HepG2 (cell line): ENCODE measurements around the gene HYAL2. TPM values are rescaled to one million over a fixed set of nuclear protein-coding genes. Genes with fewer than 3 reads are reported as not detected.

Source experiments
- ELF3 ChIP-seq: IDR thresholded peaks from 2 replicates; pipeline ENCODE4 v1.6.1; 2016; ENCODE audit warnings: missing genetic modification reagents, missing compliant biosample characterization
- FOXJ3 ChIP-seq: sonication (generic); formaldehyde crosslinking; IDR thresholded peaks from 2 replicates; pipeline ENCODE4 v1.4.0; 2020; ENCODE audit warnings: missing genetic modification reagents, mild to moderate bottlenecking, borderline replicate concordance
- HOXA9 ChIP-seq: sonication (generic); formaldehyde crosslinking; IDR thresholded peaks from 2 replicates; pipeline ENCODE4 v1.8.1; 2022; ENCODE audit warnings: missing genetic modification reagents, mild to moderate bottlenecking, moderate library complexity, borderline replicate concordance
- MTA3 ChIP-seq: sonication (generic); formaldehyde crosslinking; IDR thresholded peaks from 2 replicates; pipeline ENCODE4 v1.4.0; 2020; ENCODE audit warnings: missing genetic modification reagents
- MTF1 ChIP-seq: sonication (generic); formaldehyde crosslinking; IDR thresholded peaks from 2 replicates; pipeline ENCODE4 v1.5.0; 2020; ENCODE audit warnings: missing genetic modification reagents
- NFKBIZ ChIP-seq: IDR thresholded peaks from 2 replicates; pipeline ENCODE4 v1.6.1; 2018; ENCODE audit warnings: missing genetic modification reagents, missing compliant biosample characterization
- PHF21A ChIP-seq: sonication (generic); formaldehyde crosslinking; IDR thresholded peaks from 2 replicates; pipeline ENCODE4 v1.5.0; 2020; ENCODE audit warnings: mild to moderate bottlenecking, missing genetic modification reagents
- RAD21 ChIP-seq: fragments of 450-650 bp; formaldehyde crosslinking; IDR thresholded peaks from 2 replicates; pipeline ENCODE4 v1.5.0; 2020; ENCODE audit warnings: mild to moderate bottlenecking
- ZC3H4 ChIP-seq: sonication (generic); formaldehyde crosslinking; IDR thresholded peaks from 2 replicates; pipeline ENCODE4 v1.4.0; 2020; ENCODE audit warnings: missing genetic modification reagents, borderline replicate concordance
- ZMYM2 ChIP-seq: sonication (generic); formaldehyde crosslinking; IDR thresholded peaks from 2 replicates; pipeline ENCODE4 v1.8.0; 2022; ENCODE audit warnings: mild to moderate bottlenecking, missing genetic modification reagents
- ZNF24 ChIP-seq: fragments of 450-650 bp; IDR thresholded peaks from 2 replicates; pipeline ENCODE4 v1.6.1; 2017; ENCODE audit warnings: antibody characterized with exemption, mild to moderate bottlenecking
- ZNF335 ChIP-seq: sonication (generic); formaldehyde crosslinking; IDR thresholded peaks from 2 replicates; pipeline ENCODE4 v1.4.0; 2020; ENCODE audit warnings: missing genetic modification reagents
- ZNF501 ChIP-seq: sonication (generic); formaldehyde crosslinking; IDR thresholded peaks from 2 replicates; pipeline ENCODE4 v1.5.1; 2020; ENCODE audit warnings: mild to moderate bottlenecking, moderate library complexity, missing genetic modification reagents
- ZNF550 ChIP-seq: sonication (generic); formaldehyde crosslinking; IDR thresholded peaks from 2 replicates; pipeline ENCODE4 v1.4.0; 2020; ENCODE audit warnings: mild to moderate bottlenecking, missing genetic modification reagents, borderline replicate concordance
- ZNF572 ChIP-seq: sonication (generic); formaldehyde crosslinking; IDR thresholded peaks from 2 replicates; pipeline ENCODE4 v1.5.1; 2020; ENCODE audit warnings: mild to moderate bottlenecking, missing genetic modification reagents
- polyA plus RNA-seq, 8 experiments: library from polyadenylated mRNA; depleted of rRNA in 3 of 8; stranded (reverse) in 7 of 8; unstranded in 1 of 8; fragments of >200 nt; fragmentation: Illumina TruSeq in 4 of 8; extraction: Trizol in 4 of 8; gene quantifications; 2 replicates each; pipeline versions ENCODE4 v1.2.1 to v1.2.3, GENCODE V29; 2011 to 2016; ENCODE audit warnings: low read depth in 4 of 8, missing spikeins in 1 of 8, mixed read lengths in 1 of 8; ENCODE audit not compliant: insufficient read depth in 1 of 8
- total RNA-seq, 5 experiments: library from RNA; depleted of rRNA; stranded (reverse); fragments of >200 nt; fragmentation: Illumina TruSeq; extraction: Trizol; gene quantifications; 2 replicates each; pipeline ENCODE4 v1.2.3, GENCODE V29; 2016; ENCODE audit warnings: low read depth in 1 of 5
- TF ChIP-seq, protein P1 (sequence below): sonication (generic); formaldehyde crosslinking; IDR thresholded peaks from 2 replicates; pipeline ENCODE4 v1.4.0; 2020; ENCODE audit warnings: missing genetic modification reagents, mild to moderate bottlenecking, borderline replicate concordance
- TF ChIP-seq, protein P2 (sequence below): sonication (generic); formaldehyde crosslinking; IDR thresholded peaks from 2 replicates; pipeline ENCODE4 v1.8.0; 2022; ENCODE audit warnings: missing genetic modification reagents, low read depth, mild to moderate bottlenecking, borderline replicate concordance
- TF ChIP-seq, protein P3 (sequence below): sonication (generic); formaldehyde crosslinking; IDR thresholded peaks from 2 replicates; pipeline ENCODE4 v1.4.0; 2020; ENCODE audit warnings: missing genetic modification reagents
- TF ChIP-seq, protein P4 (sequence below): sonication (generic); formaldehyde crosslinking; IDR thresholded peaks from 2 replicates; pipeline ENCODE4 v1.4.0; 2020; ENCODE audit warnings: missing genetic modification reagents

The HYAL2 gene
- total and polyA plus RNA-seq, 2 of the 13 experiments (the other 11 are each of a cell fraction or from before 2014, with no cell fraction given), result 76.2 to 102 TPM

GRCh38 chr3:50321336-50322114, 1.0 kb downstream of the HYAL2 start (continued):
- TF ChIP-seq RAD21, result peak; percentile 63
- TF ChIP-seq, protein P1, sequence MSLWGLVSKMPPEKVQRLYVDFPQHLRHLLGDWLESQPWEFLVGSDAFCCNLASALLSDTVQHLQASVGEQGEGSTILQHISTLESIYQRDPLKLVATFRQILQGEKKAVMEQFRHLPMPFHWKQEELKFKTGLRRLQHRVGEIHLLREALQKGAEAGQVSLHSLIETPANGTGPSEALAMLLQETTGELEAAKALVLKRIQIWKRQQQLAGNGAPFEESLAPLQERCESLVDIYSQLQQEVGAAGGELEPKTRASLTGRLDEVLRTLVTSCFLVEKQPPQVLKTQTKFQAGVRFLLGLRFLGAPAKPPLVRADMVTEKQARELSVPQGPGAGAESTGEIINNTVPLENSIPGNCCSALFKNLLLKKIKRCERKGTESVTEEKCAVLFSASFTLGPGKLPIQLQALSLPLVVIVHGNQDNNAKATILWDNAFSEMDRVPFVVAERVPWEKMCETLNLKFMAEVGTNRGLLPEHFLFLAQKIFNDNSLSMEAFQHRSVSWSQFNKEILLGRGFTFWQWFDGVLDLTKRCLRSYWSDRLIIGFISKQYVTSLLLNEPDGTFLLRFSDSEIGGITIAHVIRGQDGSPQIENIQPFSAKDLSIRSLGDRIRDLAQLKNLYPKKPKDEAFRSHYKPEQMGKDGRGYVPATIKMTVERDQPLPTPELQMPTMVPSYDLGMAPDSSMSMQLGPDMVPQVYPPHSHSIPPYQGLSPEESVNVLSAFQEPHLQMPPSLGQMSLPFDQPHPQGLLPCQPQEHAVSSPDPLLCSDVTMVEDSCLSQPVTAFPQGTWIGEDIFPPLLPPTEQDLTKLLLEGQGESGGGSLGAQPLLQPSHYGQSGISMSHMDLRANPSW (CRISPR knock-in tag), result no peak; the same call in 1 of the 2 replicates
- TF ChIP-seq, protein P2, sequence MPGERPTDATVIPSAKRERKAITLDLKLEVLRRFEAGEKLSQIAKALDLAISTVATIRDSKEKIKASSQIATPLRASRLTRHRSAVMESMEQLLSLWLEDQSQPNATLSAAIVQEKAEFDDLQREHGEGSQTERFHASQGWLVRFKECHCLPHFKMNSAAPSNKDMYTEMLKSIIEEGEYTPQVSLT, result no peak
- TF ChIP-seq HOXA9, result no peak
- TF ChIP-seq, protein P3, sequence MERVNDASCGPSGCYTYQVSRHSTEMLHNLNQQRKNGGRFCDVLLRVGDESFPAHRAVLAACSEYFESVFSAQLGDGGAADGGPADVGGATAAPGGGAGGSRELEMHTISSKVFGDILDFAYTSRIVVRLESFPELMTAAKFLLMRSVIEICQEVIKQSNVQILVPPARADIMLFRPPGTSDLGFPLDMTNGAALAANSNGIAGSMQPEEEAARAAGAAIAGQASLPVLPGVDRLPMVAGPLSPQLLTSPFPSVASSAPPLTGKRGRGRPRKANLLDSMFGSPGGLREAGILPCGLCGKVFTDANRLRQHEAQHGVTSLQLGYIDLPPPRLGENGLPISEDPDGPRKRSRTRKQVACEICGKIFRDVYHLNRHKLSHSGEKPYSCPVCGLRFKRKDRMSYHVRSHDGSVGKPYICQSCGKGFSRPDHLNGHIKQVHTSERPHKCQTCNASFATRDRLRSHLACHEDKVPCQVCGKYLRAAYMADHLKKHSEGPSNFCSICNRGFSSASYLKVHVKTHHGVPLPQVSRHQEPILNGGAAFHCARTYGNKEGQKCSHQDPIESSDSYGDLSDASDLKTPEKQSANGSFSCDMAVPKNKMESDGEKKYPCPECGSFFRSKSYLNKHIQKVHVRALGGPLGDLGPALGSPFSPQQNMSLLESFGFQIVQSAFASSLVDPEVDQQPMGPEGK (CRISPR knock-in tag), result peak; percentile 89
- no peak for TF ChIP-seq ZNF572
- TF ChIP-seq, protein P4, sequence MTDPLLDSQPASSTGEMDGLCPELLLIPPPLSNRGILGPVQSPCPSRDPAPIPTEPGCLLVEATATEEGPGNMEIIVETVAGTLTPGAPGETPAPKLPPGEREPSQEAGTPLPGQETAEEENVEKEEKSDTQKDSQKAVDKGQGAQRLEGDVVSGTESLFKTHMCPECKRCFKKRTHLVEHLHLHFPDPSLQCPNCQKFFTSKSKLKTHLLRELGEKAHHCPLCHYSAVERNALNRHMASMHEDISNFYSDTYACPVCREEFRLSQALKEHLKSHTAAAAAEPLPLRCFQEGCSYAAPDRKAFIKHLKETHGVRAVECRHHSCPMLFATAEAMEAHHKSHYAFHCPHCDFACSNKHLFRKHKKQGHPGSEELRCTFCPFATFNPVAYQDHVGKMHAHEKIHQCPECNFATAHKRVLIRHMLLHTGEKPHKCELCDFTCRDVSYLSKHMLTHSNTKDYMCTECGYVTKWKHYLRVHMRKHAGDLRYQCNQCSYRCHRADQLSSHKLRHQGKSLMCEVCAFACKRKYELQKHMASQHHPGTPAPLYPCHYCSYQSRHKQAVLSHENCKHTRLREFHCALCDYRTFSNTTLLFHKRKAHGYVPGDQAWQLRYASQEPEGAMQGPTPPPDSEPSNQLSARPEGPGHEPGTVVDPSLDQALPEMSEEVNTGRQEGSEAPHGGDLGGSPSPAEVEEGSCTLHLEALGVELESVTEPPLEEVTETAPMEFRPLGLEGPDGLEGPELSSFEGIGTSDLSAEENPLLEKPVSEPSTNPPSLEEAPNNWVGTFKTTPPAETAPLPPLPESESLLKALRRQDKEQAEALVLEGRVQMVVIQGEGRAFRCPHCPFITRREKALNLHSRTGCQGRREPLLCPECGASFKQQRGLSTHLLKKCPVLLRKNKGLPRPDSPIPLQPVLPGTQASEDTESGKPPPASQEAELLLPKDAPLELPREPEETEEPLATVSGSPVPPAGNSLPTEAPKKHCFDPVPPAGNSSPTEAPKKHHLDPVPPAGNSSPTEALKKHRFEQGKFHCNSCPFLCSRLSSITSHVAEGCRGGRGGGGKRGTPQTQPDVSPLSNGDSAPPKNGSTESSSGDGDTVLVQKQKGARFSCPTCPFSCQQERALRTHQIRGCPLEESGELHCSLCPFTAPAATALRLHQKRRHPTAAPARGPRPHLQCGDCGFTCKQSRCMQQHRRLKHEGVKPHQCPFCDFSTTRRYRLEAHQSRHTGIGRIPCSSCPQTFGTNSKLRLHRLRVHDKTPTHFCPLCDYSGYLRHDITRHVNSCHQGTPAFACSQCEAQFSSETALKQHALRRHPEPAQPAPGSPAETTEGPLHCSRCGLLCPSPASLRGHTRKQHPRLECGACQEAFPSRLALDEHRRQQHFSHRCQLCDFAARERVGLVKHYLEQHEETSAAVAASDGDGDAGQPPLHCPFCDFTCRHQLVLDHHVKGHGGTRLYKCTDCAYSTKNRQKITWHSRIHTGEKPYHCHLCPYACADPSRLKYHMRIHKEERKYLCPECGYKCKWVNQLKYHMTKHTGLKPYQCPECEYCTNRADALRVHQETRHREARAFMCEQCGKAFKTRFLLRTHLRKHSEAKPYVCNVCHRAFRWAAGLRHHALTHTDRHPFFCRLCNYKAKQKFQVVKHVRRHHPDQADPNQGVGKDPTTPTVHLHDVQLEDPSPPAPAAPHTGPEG (CRISPR knock-in tag), result no peak
- no peak for TF ChIP-seq ZNF24
- peak; percentile 16; the same call in 1 of the 2 replicates for TF ChIP-seq NFKBIZ (CRISPR knock-in tag)
- TF ChIP-seq ZNF550 (CRISPR knock-in tag), result no peak
- peak; percentile 77 for TF ChIP-seq PHF21A (CRISPR knock-in tag)
- TF ChIP-seq FOXJ3, result peak; percentile 59; the same call in 1 of the 2 replicates
- TF ChIP-seq ELF3 (CRISPR knock-in tag), result no peak
- no peak for TF ChIP-seq ZC3H4
- peak; percentile 65; the same call in 1 of the 2 replicates for TF ChIP-seq ZNF335 (CRISPR knock-in tag)
- no peak for TF ChIP-seq ZNF501 (CRISPR knock-in tag)
- TF ChIP-seq MTA3 (CRISPR knock-in tag), result no peak
- peak; percentile 59; the same call in 1 of the 2 replicates for TF ChIP-seq ZMYM2 (CRISPR knock-in tag)
- no peak for TF ChIP-seq MTF1
